HG02678 (cell line): ENCODE measurements around the gene GOLGA6L6.
"Not testable (repeated sequence)": the region's sequence is repeated elsewhere in the genome, so short reads cannot be mapped to it uniquely, and the experiment has no call there.

Source experiments
- ATAC-seq: cut with Tn5 transposase; IDR thresholded peaks from one replicate; pipeline ENCODE4 v1.9.1; 2021; ENCODE audit warnings: mild to moderate bottlenecking, moderate library complexity; ENCODE audit not compliant: unreplicated experiment

GOLGA6L6 gene, protein sequence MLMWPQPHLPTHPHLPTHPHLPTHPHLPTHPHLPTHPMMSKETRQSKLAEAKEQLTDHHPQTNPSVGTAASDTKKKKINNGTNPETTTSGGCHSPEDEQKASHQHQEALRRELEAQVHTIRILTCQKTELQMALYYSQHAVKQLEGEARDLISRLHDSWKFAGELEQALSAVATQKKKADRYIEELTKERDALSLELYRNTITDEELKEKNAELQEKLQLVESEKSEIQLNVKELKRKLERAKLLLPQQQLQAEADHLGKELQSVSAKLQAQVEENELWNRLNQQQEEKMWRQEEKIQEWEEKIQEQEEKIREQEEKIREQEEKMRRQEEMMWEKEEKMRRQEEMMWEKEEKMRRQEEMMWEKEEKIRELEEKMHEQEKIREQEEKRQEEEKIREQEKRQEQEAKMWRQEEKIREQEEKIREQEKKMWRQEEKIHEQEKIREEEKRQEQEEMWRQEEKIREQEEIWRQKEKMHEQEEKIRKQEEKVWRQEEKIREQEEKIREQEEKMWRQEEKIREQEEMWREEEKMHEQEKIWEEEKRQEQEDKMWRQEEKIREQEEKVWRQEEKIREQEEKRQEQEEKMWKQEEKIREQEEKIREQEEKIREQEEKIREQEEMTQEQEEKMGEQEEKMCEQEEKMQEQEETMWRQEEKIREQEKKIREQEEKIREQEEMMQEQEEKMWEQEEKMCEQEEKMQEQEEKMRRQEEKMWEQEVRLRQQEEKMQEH

DNA sequence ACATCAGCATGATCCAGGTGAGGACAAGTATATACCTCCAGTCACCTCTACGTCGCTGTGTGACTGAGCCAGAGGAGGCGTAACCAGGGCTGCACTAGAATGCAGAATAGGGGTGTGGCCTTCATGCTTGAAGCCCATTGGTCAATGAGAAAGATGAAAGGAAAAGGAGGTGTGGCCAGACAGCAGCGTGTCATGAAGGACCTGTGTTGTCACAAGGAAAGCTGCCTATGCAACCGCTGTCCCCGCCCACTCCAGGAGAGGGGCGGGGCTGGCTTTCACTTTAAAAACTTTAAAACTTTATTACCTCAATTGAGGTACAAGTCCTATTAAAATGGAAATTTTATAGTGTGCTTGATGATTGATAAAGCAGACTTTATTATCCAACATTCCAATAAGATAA, at the start of gene GOLGA6L6:
Gene GOLGA6L6, minus strand, starts transcription at position 101 of the 400 bp plus-strand sequence. Its CDS starts 91 bp downstream, at position 10.
- ATAC-seq, result not testable (repeated sequence)

DNA sequence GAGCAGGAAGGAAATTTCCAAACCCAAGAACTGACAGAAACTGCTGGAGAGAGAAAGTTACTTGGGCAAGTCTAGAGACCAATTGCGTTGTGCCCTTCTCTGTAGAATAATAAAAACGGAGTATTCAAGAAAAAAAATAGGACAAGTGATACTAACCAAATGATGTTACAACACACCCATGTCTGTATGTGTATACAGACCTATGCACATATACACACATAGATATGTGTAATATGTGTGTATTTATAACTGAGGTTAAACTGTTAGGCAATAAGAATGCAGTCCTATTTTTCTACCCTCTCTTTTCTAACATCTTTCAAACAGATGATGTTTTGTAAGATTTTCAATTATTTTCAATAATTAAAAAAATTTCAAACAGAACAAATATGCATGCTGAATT, 48.5 kb upstream of the GOLGA6L6 start:
- not testable (repeated sequence) for ATAC-seq

DNA sequence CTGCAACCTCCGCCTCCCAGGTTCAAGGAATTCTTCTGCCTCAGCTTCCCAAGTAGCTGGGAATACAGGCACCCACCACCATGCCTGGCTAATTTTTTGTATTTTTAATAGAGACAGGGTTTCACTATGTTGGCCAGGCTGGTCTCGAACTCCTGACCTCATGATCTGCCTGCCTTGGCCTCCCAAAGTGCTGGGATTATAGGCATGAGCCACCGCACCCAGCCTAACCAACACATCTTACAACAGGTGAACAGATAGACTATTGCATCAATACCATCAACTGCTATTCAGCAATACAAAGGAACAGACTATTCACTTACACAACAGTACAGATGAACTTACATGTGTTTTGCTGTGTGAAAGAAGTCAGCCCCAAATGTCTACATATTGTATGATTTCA, 45.2 kb upstream of the GOLGA6L6 start:
- not testable (repeated sequence) for ATAC-seq

GRCh38 chr15:20582726-20583115, 41.1 kb upstream of the GOLGA6L6 start:
- not testable (repeated sequence) for ATAC-seq

DNA sequence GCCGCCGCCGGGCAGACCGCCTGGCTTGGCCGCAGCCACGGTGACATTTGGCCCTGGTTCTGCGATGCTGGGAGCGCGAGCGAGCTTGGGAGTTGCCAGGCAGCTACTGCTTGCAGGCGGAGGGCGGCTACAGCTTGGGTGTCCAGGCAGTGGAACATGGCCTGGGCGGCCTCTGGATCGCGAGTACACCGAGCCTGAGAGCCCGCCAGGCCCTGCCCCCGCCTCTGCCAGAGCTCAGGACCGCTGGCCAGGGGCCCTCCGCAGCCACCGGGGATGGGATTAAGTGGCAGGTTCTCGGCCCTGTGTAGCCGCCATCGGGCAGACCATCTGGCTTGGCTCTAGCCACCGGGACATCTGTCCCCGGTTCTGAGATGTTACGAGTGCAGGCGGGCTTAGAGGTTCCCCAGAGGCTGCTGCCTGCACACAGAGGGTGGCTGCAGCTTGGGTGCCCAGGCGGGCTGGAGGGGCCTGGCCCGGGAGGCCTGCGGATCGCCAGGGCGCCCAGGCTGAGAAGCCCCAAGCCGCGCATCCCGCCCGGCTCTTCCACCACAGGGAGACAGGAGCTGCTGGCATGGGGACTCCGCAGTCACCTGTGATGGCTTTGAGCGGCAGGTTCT, 40.6 kb upstream of the GOLGA6L6 start:
- not testable (repeated sequence) for ATAC-seq

- ATAC-seq, result not testable (repeated sequence)
Observed at GRCh38 chr15:20581261-20582108, 39.9 kb upstream of the GOLGA6L6 start.

GRCh38 chr15:20579662-20580061, 38.1 kb upstream of the GOLGA6L6 start:
- not testable (repeated sequence) for ATAC-seq

- ATAC-seq, result not testable (repeated sequence)
Observed at GRCh38 chr15:20551289-20551688, 9.7 kb upstream of the GOLGA6L6 start.

DNA sequence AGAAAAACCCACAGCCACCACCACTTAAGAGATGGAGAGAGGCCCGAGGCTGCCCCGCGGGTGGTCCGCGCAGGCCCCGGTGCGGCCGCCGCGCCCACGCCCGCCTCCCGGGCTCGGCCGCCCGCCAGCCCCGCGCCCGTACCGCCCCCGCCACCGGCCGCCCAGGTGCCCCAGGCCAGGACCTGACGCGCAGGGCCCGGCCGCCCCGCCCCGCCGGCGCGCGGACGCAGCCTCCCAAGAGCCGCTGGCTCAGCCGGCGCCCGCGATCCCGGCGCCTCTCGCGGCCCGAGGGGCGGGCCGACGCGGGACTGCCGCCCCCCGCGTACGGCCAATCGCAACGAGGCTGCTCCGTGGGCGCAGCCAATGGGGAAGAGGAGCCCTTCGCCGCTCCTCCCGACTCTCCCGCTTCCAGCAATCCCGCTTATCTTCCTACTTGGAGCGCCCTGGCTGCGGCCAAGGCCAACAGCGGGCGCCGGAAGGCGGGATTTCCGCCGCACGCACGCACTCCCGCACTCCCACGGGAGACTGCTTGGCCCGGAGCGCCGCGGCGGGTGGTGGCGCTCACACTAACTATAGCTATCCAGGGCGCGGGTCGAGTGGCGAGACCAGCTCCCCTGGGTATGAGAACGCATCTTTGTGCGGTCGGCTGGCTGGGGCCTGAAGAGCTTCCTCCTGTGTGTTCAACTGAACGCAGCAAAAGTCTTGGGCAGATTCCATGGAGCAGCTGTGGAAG, 35.5 kb downstream of the GOLGA6L6 start:
- not testable (repeated sequence) for ATAC-seq

DNA sequence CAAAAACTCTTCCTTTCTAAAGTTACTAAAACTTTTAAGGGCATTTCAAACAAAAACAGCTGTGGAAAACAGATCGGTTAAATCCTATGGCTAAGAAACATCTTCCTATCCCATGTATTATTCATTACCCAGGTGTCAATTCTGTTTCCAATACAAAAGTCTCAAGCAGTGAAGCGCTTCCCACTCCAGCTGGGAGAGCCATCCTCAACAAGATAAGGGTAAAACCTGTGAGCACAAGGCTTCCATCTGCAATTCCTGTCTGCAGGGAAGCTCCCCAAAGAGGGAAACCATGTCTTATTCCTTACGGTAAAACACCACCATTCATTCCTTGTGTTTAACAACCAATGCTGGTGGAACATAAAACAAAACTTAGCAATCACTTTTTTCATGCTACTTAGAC, 38.8 kb downstream of the GOLGA6L6 start:
- not testable (repeated sequence) for ATAC-seq

- ATAC-seq, result not testable (repeated sequence)
Observed at GRCh38 chr15:20501512-20502222, 39.9 kb downstream of the GOLGA6L6 start.

DNA sequence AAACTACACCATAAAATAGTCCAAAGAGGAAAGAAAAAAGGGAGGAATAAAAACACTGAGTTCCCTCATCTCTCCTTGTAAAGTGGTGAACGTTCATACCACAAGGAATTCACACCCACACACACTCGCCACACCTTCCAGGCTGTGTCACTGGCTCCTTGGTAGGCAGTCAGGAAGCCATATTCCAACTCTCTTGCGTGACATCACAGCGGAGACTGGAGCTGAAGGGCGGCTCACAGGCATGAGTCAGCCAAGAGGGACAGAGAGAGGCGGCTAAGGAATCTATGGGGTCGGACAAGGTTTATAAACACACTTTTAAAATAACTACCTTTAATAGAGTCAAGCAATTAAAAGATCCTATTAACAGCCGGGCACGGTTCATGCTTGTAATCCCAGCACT, 43.8 kb downstream of the GOLGA6L6 start:
- not testable (repeated sequence) for ATAC-seq

DNA sequence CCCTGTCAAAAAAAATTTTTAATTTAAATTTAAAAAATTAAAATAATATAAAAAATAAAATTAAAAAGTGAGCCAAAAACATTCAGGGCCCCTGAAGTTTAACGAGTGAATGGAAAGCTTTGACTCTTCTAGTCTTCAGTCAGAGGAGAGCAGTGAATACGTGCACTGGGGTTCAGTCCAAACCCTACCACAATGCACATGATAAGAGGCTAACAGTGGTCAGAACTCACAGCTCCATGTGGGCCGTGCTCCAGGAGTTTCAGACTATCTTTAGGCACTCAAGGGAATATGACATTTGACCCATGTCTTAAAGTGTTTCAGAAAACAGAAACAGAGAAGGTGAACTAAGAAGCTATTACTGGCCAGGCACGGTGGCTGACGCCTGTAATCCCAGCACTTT, 48.6 kb downstream of the GOLGA6L6 start:
- ATAC-seq, result not testable (repeated sequence)

GRCh38 chr15:20492598-20492997, 49.0 kb downstream of the GOLGA6L6 start:
- not testable (repeated sequence) for ATAC-seq

GRCh38 chr15:20489320-20489719, 52.3 kb downstream of the GOLGA6L6 start:
- ATAC-seq, result not testable (repeated sequence)
